Measurements from ENCODE around the gene KIF2A. TPM values are rescaled to one million over a fixed set of nuclear protein-coding genes. Genes with fewer than 3 reads are reported as not detected.

The KIF2A gene
- total RNA-seq, 1 experiment from 2014 or later: 86.1 TPM

- Mint-ChIP-seq H3K27me3 (ENCODE audit: low read depth) (peaks cover 14% of the 10 kb centered on the region), H3K36me3 (ENCODE audit: insufficient read depth in 1 of 3, low read depth in 3 of 3) (peaks cover 5 to 16% (median 15%) of the 10 kb centered on the region in 3 experiments; a peak in 4 of 7 replicates), H3K4me1 (peaks cover 25 to 31% of the 10 kb centered on the region in 2 experiments), H3K4me3 (peak overlapping the region; percentile 94 to 98), H3K27ac (peak overlapping the region; percentile 92 to 96 (median 93); a peak in 4 of 7 replicates), H3K9me3 (no peaks in the 10 kb centered on the region)
- H2BK12ac ChIP-seq (ENCODE audit: insufficient read length, low read depth, low read length): no peak overlapping the region
- H3T11ph ChIP-seq (ENCODE audit: low read length): no peak overlapping the region
- peaks cover 3% of the 10 kb centered on the region for H3K23me2 ChIP-seq (ENCODE audit: insufficient read length, low read depth, low read length, poor library complexity, severe bottlenecking)
- H2AFZ ChIP-seq (ENCODE audit: low read length): no peak overlapping the region
- no peaks in the 10 kb centered on the region for H3K27me3 ChIP-seq (ENCODE audit: insufficient read depth, low read length)
- peak overlapping the region; percentile 89 for H3K18ac ChIP-seq (ENCODE audit: insufficient read length, low read depth, low read length)
- no peak overlapping the region for H4K91ac ChIP-seq (ENCODE audit: insufficient read length, low read depth, low read length)
- H3K79me2 ChIP-seq (ENCODE audit: insufficient read depth, low read length): peaks cover 38% of the 10 kb centered on the region
- no peak overlapping the region for H3K4ac ChIP-seq (ENCODE audit: low read depth, low read length)
- peak overlapping the region; percentile 76 for H3K9ac ChIP-seq (ENCODE audit: extremely low read depth, insufficient read length, low read length)
- no peak overlapping the region for H2BK15ac ChIP-seq (ENCODE audit: low read depth, low read length)
- H2BK20ac ChIP-seq (ENCODE audit: low read depth, low read length, poor library complexity, severe bottlenecking): no peak overlapping the region
- WGBS (ENCODE audit: extremely low coverage, insufficient read length, low lambda C conversion rate): no CpG with 5 or more reads among the region's 67 CpGs
- no peak overlapping the region for H2BK5ac ChIP-seq (ENCODE audit: insufficient read length, low read length)
- H3K23ac ChIP-seq (ENCODE audit: insufficient read length, low read depth, low read length): no peak overlapping the region
- no peaks in the 10 kb centered on the region for H3K4me1 ChIP-seq (ENCODE audit: insufficient read depth, low read length)
- no peak overlapping the region for H2BK120ac ChIP-seq (ENCODE audit: low read depth, low read length, poor library complexity, severe bottlenecking)
- no peak overlapping the region for H3K27ac ChIP-seq (ENCODE audit: insufficient read length, low read depth, low read length)
- no peak for TF ChIP-seq CTCF (conservative IDR thresholded peaks at IDR 0.05)
- peak overlapping the region; percentile 53 for H3K4me2 ChIP-seq (ENCODE audit: insufficient read depth, insufficient read length, low read length)
- H3K14ac ChIP-seq (ENCODE audit: insufficient read depth, low read length): peak overlapping the region; percentile 92
- peak; percentile 75 for DNase-seq
- H3K56ac ChIP-seq (ENCODE audit: insufficient read length, low read depth, low read length): no peak overlapping the region
- H2AK5ac ChIP-seq (ENCODE audit: insufficient read length, low read length): no peak overlapping the region
- no peak overlapping the region for H4K5ac ChIP-seq (ENCODE audit: insufficient read length, low read depth, low read length)
- peaks cover 4% of the 10 kb centered on the region for H3K79me1 ChIP-seq (ENCODE audit: insufficient read depth, low read depth, low read length, poor library complexity, severe bottlenecking)
- no peak overlapping the region for H4K8ac ChIP-seq (replicated peaks; ENCODE audit: insufficient read length, low read depth, low read length)
- H3K9me3 ChIP-seq (ENCODE audit: control insufficient read depth, low read depth, low read length): no peaks in the 10 kb centered on the region
- H4K20me1 ChIP-seq (ENCODE audit: control insufficient read depth, insufficient read depth, insufficient read length): no peaks in the 10 kb centered on the region
Observed at GRCh38 chr5:62306323-62306895, 403 bp downstream of the KIF2A start.

Data from H9 (cell line).